Posterior vena cava (tissue), 2 donors: Measurements from ENCODE around the gene TRMT10B. TPM values are rescaled to one million over a fixed set of nuclear protein-coding genes. Genes with fewer than 3 reads are reported as not detected.
A peak's percentile ranks its signal among the peaks of the same experiment; 100 is the strongest.
"Not testable (repeated sequence)": the region's sequence is repeated elsewhere in the genome, so short reads cannot be mapped to it uniquely, and the experiment has no call there.

Source experiments
- DNase-seq: peaks from one replicate; pipeline ENCODE4 v3.0.0-alpha.2; 2020; ENCODE audit warnings: low spot score
- intact Hi-C, 2 donors: fragments of 100-400 bp; cut with DNase I; formaldehyde crosslinking; loops; one replicate each; pipeline versions ENCODE4 v1.14.1 to v1.14.2; 2022 to 2023
- total RNA-seq, 2 donors: library from RNA; stranded (reverse); fragmentation: NEBNext Ultra II Directional; extraction: Animal tissue kit (Norgen Biotek cat#: 25700); gene quantifications; one replicate each; pipeline ENCODE4 v1.2.1, GENCODE V29; 2021
- donor health status: DM: yes; HTN: yes; CAD: no.
- donor health status: DM: yes; HTN: yes; CAD: no.

The TRMT10B gene
- total RNA-seq, 2 donors from 2014 or later, result 7.4 to 9.9 TPM

GRCh38 chr9:37784616-37785483 is 31.2 kb downstream of the TRMT10B start, which contains the start of gene EXOSC3:
EXOSC3 (minus strand) TSS chr9:37785064; CDS start chr9:37785044, 20 bp downstream.
- peak; percentile 98 for DNase-seq
- intact Hi-C loops, result no loop called here

- intact Hi-C loops, result no loop called here
- peak; percentile 78 for DNase-seq
Measured at GRCh38 chr9:37787059-37787458, 33.5 kb downstream of the TRMT10B start.

GRCh38 chr9:37788332-37788731 is 34.7 kb downstream of the TRMT10B start:
- no peak for DNase-seq
- intact Hi-C loops, result no loop called here

GRCh38 chr9:37790096-37790495 is 36.5 kb downstream of the TRMT10B start:
- DNase-seq, result no peak
- intact Hi-C loops, result no loop called here

GRCh38 chr9:37792122-37792521 is 38.5 kb downstream of the TRMT10B start:
- intact Hi-C loops, result no loop called here
- no peak for DNase-seq

- no peak for DNase-seq
- intact Hi-C loops, result no loop called here
Measured at GRCh38 chr9:37796232-37796631, 42.6 kb downstream of the TRMT10B start.

- intact Hi-C loops, result no loop called here
- DNase-seq, result no peak
Measured at GRCh38 chr9:37798677-37799076, 45.1 kb downstream of the TRMT10B start.

- intact Hi-C loops, result no loop called here
- DNase-seq, result peak; percentile 96
Measured at GRCh38 chr9:37800631-37801286, 47.2 kb downstream of the TRMT10B start, which contains the start of gene DCAF10. DCAF10 (plus strand) TSS chr9:37800797; CDS start chr9:37800867, 70 bp downstream.

- DNase-seq, result peak; percentile 85
- intact Hi-C loops, result no loop called here
Measured at GRCh38 chr9:37801287-37801850, 47.8 kb downstream of the TRMT10B start.

GRCh38 chr9:37801959-37802711 is 48.5 kb downstream of the TRMT10B start:
- intact Hi-C loops, result no loop called here
- DNase-seq, result no peak

- DNase-seq, result no peak
- intact Hi-C loops, result no loop called here
Measured at GRCh38 chr9:37806271-37806670, 52.7 kb downstream of the TRMT10B start.

- DNase-seq, intact Hi-C loops: not testable (repeated sequence)
Measured at GRCh38 chr9:37809676-37810075, 56.1 kb downstream of the TRMT10B start.

- intact Hi-C loops, result no loop called here
- no peak for DNase-seq
Measured at GRCh38 chr9:37811906-37812476, 58.4 kb downstream of the TRMT10B start.

GRCh38 chr9:37812773-37813379 is 59.3 kb downstream of the TRMT10B start:
- intact Hi-C loops, result no loop called here

GRCh38 chr9:37818849-37819248 is 65.2 kb downstream of the TRMT10B start:
- DNase-seq, result no peak
- intact Hi-C loops, result no loop called here

More at GRCh38 chr9:37812773-37813379, 59.3 kb downstream of the TRMT10B start:
- no peak for DNase-seq

- DNase-seq, result no peak
- intact Hi-C loops, result no loop called here
Measured at GRCh38 chr9:37820142-37820541, 66.5 kb downstream of the TRMT10B start.

GRCh38 chr9:37825174-37825573 is 71.6 kb downstream of the TRMT10B start:
- DNase-seq, intact Hi-C loops: not testable (repeated sequence)

GRCh38 chr9:37827483-37828165 is 74.0 kb downstream of the TRMT10B start:
- no peak for DNase-seq
- intact Hi-C loops, result no loop called here
